NCI-H2029 treated with DMSO at 0.1 percent for 48 hours (cell line): ENCODE results near the gene PIANP.

Experiments used
- DNase-seq: peaks from one replicate; lab custom pipeline; 2025; lab: John Stamatoyannopoulos, UW

PIANP gene

DNA sequence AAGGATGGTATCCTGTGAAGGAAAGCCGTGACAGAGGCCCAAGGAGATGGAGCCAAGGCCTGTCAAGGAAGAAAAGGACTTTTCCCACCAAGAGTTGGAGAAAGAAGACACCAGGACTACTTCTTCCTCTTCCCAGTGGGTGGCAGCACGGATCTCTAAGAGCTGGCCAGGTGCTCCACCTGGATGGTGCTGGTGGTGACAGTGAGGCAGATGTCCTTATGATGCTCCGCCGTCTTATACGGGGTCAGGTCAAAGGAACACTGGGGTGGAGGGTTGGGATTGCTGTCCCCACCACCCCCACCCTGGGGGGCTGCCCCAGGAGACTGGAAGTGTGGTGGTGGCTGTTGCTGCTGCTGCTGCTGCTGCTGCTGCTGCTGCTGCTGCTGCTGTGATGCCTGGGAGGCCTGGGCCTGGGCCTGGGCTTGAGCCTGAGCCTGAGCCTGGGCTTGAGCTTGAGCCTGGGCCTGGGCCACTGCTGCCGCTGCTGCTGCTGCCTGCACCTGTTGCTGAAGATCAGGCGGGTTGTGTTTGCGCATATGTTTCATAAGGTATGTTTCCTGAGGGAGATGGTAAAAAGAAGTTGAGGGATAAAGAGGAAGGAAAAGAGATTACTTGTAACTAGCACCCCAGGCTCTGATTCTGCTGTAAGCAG is 32.9 kb downstream of the PIANP start:
- no peak for DNase-seq

DNA sequence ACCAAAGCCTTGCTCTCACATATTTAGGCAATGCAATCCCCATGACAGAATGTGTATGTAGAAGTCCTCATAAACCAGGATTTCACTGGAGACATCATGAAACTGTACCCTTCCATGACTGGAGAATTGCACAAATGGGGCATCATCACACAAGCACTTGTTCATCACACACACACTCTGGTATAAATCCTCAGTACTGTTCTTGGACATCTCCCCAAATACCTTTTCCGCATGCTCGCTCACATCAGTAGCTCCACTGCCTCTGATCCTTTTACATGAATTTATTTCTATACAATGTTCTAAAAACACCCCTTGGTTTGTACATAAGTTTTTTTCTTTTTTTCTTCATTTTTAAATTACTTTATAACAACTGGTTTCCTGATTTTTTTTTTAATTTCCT is 34.4 kb downstream of the PIANP start:
- no peak for DNase-seq

DNA sequence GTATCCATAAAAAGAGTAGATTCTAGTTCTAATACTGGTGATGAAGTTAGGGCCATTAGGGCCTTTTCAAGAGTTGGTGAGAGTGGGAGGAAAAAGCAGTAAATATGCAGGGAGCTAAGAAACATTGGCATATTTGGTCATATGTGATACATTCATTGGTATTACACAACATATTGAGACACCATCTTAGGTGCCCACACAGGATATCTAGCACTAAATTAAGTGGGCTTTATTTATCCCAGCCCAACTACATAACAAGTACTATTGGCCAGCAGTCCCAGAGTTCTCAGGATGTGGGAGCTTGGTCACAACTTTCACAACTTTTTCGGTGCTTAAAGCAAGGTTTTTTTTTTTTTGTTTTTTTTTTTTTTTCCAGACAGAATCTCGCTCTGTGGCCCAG is 35.7 kb downstream of the PIANP start:
- no peak for DNase-seq

DNA sequence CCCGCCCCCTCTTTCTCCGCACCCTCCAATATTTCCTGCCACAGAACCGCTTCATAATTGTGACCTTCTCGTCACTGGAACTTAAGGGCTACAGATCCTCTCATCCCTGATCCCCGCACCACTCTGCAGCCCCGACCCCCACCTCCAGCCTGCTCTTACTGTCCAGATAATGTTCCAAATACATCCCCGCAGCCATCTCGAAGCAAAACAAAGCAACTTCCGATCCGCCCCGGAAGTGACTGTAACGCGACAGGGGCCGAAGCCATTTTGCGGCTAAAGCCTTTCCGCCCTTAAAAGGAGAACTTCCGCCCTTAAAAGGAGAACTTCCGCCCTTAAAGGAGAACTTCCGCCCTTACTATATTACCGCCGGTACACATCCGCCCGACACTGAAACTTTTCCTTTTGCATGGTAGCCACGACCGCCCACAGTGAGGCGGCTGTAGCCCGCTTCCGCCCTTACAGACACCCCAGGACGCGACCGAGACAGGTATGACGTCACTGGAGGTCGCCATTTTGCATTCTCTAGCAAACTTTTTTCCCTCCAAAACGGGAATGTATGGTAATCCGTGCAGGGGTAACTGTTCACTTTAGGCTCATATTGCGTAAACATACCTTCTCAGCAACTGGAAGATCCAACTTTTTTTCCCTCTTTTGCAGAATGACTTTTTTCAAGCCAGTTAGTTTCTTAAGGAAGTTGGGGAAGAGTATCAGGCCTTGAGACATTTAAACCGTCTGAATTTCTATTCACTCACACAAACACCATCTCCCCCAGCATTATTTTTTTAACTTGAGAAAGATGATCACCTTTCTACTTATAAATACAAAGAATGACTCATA is 37.5 kb downstream of the PIANP start, which contains the start of gene ING4:
TSS of gene ING4 (minus strand) at position 214 of the 837 bp plus-strand sequence. CDS start at position 196, 18 bp downstream.
- peak; percentile 95 for DNase-seq

DNA sequence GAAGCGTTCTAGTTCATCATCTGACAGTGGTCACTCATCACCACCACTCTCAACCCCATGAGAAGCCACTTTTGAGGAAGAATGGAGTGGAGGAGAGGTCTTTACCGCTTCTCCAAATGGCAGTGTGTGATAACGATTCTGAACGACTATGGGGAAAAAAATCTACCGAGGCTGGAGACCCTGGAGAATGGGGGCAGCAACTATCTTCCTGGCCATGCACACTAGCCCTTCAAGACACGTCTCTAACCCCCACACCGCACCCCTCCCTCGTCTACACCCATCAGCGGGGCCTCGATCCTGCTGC is 38.1 kb downstream of the PIANP start:
- DNase-seq: no peak

DNA sequence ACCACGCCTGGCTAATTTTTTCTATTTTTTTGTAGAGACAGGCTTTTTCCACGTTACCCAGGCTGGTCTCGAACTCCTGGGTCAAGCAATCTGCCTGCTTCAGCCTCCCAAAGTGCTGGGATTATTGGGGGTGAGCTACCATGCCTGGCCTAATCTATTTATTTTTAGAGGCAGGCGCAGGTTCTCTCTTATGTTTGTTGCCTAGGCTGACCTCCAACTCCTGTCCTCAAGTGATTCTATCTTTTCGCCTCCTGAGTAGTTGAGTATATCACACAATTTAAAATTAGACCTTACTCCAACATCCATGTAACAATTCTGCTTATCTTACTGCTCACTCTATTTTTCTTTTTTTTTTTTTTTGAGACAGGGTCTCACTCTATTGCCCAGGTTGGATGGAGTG is 46.6 kb downstream of the PIANP start:
- no peak for DNase-seq

DNA sequence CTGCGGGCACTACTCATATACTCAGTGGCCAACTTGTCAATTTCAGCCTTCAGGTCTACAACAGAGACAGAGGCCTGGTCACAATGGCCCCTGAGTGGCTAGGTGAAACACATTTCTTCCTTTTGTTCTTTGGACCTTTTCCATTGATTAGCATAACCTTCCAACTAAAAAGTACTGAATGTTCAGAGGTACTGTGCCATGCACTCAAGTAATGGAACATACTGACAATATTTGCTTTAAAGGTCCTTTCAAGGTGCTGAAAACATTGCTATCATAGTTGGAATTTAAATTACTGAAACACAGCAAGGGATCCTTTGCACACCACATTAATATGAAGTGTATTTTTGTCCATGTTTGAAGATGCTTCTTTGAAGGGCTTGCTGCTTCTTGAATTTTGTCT is 47.3 kb downstream of the PIANP start:
- DNase-seq: no peak

DNA sequence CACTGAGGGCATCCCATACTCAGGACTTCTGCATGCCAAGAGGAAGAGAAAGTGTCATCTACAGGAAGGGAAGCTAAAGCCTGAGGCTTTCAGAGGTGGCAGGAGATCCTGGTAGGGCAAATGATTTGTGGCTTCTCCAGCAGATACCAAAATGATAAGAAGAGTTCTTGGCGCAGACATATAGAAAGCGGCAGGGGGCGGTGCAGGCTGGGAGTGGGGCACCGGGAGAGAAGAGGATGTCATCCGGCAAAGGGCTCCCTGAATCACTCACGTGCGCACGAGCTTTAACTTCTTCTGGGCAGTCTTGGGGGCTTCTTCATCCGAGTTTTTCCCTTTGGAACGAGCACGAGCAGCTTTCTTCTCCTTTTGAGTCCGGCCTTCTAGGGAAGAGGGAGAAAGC is 48.2 kb downstream of the PIANP start:
- DNase-seq: no peak

DNA sequence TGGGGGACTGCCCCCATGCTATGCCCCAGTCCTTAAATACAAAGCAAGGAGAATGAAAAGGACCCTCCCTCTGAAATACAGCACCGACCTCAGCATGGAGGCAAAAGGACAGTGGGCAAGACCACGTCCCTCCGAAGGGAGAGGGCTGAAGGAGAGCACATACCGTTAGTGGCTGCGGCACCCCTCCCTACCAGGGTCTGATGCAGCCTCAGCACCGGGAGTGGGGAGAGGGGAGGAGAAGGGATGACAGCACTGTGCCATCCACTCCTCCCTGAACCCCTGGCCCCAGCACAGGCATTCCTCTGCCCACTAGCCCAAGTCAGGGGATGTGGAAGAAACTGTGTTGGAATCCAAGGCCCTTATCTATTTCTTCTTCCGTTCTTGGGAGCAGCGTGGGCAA is 49.8 kb downstream of the PIANP start:
- DNase-seq: no peak

DNA sequence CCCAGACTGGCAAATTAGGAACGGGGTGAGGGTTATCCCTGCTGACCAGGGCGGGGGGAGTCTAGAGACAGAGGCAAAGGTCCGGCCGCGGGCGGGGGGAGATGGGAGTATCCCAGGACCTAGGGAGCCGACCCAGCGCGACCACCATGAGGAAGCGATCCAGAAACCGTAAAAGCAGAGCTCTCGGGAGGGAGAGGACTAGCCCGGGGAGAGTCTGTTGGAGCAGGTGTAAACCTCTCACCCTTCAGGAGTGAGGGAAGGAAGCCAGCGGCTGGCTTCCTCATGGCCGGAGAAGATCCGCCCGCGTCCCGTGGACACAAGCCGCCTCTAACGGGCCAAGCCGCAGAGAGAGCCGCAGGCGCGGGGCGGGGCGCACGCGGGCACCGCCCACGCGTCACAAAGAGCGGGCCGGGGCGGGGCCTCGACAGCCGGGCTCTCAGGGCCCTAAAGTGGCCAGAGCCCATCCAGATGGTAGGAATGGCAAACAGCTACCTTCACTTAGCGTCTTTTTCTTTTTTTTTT is 53.5 kb downstream of the PIANP start, which contains the start of gene ACRBP:
TSS of gene ACRBP (minus strand) at position 350 of the 522 bp plus-strand sequence. CDS start at position 284, 66 bp downstream.
- DNase-seq: peak; percentile 30

DNA sequence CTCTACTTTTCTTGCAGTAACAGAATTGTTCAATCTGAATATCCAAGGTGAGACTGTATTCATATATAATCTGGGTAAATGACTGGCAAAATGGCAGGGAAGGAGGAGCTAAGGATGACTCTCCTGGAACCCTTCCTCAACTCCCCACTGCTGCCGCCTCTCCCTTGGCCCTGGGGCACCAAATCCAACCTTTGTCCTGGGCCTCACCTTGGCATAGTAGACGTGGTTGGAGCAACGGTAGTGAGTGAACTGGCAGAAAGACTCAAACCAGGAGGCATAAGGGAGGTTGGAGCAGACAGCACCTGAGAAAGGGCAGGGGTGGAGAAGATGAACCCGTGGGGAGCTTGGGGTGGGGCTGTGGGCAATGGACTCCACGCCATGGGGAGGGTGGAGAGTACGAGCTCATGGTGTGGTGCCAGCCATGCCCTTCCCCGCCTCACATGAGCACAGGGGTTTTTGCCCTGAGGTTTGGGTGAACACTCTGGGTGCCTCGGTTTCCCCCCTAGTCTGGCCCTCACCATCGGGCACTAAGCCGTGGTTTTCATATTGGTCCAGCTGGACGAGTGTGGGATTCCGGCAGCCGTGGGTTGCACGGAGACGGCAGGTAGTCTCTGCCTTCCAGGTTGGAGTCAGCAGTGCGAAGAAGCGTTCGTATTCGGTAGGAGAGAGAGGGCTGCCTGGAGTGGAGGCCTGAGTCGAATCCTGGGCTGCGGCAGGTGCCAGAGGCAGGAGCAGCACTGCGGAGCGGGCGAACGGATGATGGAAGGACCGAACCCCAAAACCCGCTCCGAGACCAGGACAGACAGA is 54.1 kb downstream of the PIANP start:
- no peak for DNase-seq

DNA sequence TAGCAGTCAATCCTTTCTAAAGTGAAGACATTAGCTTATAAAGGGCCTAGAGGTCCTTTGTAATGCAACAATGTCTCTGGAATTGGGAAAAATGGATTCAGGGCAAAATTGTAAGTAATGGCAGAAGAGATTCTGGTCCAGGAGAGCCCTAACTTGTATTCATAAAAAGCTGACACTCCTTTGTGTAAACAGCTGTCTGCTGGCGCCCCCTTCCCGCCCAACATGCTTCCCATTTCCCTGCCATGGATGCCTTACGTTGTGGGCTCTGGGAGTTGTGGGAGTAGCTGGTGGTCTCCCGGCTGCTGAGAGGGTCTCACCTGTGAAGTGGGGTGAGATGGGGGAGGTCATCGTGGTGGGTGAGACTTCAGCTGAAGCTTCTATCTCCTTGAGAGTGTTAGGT is 55.7 kb downstream of the PIANP start:
- no peak for DNase-seq

DNA sequence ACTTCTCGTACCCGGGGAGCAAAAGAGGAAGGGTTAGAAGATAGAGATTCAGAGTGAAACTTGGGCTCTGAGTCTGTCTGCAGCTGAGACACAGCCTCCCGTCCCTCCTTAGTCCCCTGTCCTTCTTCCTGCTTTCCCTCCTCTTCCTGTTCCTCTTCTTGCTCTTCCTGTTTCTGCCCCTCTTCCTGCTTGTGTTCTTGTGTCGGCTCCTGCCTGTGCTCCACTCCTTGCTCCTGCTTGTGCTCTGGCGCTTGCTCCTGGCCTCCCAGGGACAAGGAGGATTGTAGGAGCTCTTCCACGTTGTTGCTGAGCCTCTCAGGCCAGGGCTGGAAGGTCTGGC is 56.4 kb downstream of the PIANP start:
- DNase-seq: no peak
